ENCODE data around the gene MGAT5. TPM values are rescaled to one million over a fixed set of nuclear protein-coding genes. Genes with fewer than 3 reads are reported as not detected.

The MGAT5 gene
- total and polyA plus RNA-seq, 7 experiments from 2014 or later, result 5.3 to 48.0 (median 40.0) TPM

DNA sequence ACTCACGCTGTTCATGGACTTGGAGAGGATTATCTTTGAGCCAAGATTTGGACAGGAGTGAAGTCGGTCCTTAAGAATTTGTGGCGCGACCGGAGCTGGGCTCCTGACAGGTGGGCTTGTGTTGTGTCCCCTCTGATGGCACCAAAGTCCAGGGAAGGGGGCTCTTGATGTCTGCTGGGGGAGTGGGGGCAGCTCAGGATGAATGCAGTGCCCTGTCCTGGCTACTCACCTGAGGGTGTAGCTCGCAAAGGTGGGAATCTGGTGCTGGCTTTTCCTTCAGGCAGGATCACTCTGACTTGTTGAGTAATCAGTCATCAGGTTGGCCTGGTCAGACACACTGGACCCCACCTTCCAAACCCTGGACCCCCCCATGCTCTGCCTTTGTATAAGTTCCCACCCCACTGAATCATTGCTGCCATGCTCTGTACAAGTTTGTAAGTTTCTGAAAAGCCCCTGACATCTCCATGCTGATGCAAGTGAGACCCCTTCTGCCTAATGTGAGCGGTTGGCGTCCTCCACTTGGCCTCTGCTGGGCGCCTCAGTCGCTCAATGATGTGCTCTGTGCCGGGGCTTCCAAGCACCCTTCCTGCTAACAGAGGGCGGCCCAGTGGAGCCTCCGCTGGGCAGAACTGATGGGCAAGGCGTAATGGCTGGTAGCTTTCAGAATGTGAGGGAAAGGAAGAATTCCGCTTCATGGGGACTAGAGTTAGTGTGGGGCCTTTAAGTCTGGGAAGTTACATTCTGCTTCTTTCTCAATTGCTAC is 196.1 kb downstream of the MGAT5 start:
- Mint-ChIP-seq H3K4me3 (no peak overlapping the region), H3K4me1 (peaks cover 0 to 2% (median 0%) of the 10 kb centered on the region in 7 donors), H3K27me3 (no peaks in the 10 kb centered on the region), H3K9me3 (no peaks in the 10 kb centered on the region), H3K36me3 (peaks cover 0 to 3% (median 0%) of the 10 kb centered on the region in 5 donors), H3K27ac (peak overlapping the region in 2 of 9 donors; percentile 47 to 68)
- no peak overlapping the region for H3K27ac ChIP-seq (ENCODE audit: low read depth, low read length)
- intact Hi-C loops (cut with micrococcal nuclease), result loop anchor here (2.0 to 10.0 kb wide), 3 partner anchors 245 to 563 kb away; no protein-coding TSS in a partner anchor
- DNase-seq (no peak), ATAC-seq (no peak)
- H3K9me3 ChIP-seq (ENCODE audit: control insufficient read depth in 2 of 3, low read length in 3 of 3), result no peaks in the 10 kb centered on the region
- CTCF ChIA-PET, result interaction anchor here (1.2 to 2.2 kb wide), 4 partner anchors 10 to 444 kb away, joined by 3 to 11 read pairs (median 4); no protein-coding TSS in a partner anchor
- POLR2A ChIA-PET, result no interaction called here
- H3K4me1 ChIP-seq (ENCODE audit: control insufficient read depth in 2 of 2, insufficient read depth in 2 of 2, low read length in 2 of 2), result no peaks in the 10 kb centered on the region
- peaks cover 0 to 44% (median 0%) of the 10 kb centered on the region in 3 experiments for H3K36me3 ChIP-seq (ENCODE audit: control insufficient read depth in 2 of 3, insufficient read depth in 3 of 3, low read length in 3 of 3)
- no peak overlapping the region for H3K4me3 ChIP-seq (ENCODE audit: low read length)
- no peaks in the 10 kb centered on the region for H3K27me3 ChIP-seq (ENCODE audit: control insufficient read depth in 2 of 2, insufficient read depth in 2 of 2, low read length in 2 of 2)

- POLR2A ChIA-PET, result no interaction called here
- H3K9me3 ChIP-seq (ENCODE audit: control insufficient read depth in 2 of 3, low read length in 3 of 3), result no peaks in the 10 kb centered on the region
- H3K36me3 ChIP-seq (ENCODE audit: control insufficient read depth in 2 of 3, insufficient read depth in 3 of 3, low read length in 3 of 3), result peaks cover 0 to 44% (median 0%) of the 10 kb centered on the region in 3 experiments
- Mint-ChIP-seq H3K27ac (peak overlapping the region in 4 of 9 donors; percentile 28 to 54 (median 42)), H3K9me3 (no peaks in the 10 kb centered on the region), H3K36me3 (peaks cover 0 to 11% (median 0%) of the 10 kb centered on the region in 5 donors), H3K27me3 (no peaks in the 10 kb centered on the region), H3K4me3 (no peak overlapping the region), H3K4me1 (peaks cover 0 to 2% (median 0%) of the 10 kb centered on the region in 7 donors)
- H3K4me3 ChIP-seq (ENCODE audit: low read length), result no peak overlapping the region
- H3K27ac ChIP-seq (ENCODE audit: low read depth, low read length), result no peak overlapping the region
- CTCF ChIA-PET, result interaction anchor here (1.6 to 2.2 kb wide), 4 partner anchors 9 to 443 kb away, joined by 3 to 11 read pairs (median 6); no protein-coding TSS in a partner anchor
- intact Hi-C loops (cut with micrococcal nuclease), result loop anchor here (1.0 to 10.0 kb wide), 5 partner anchors 244 to 564 kb away; no protein-coding TSS in a partner anchor
- ATAC-seq (no peak), DNase-seq (no peak)
- H3K4me1 ChIP-seq (ENCODE audit: control insufficient read depth in 2 of 2, insufficient read depth in 2 of 2, low read length in 2 of 2), result no peaks in the 10 kb centered on the region
- H3K27me3 ChIP-seq (ENCODE audit: control insufficient read depth in 2 of 2, insufficient read depth in 2 of 2, low read length in 2 of 2), result no peaks in the 10 kb centered on the region
Measured at GRCh38 chr2:134451347-134451630, 197.4 kb downstream of the MGAT5 start.

- no peaks in the 10 kb centered on the region for H3K27me3 Mint-ChIP-seq
- intact Hi-C loops (cut with micrococcal nuclease), result loop anchor here in 1 of 2 donors (10.0 kb wide), 1 partner anchor 243 kb away; no protein-coding TSS in a partner anchor
- Histone ChIP-seq H3K4me3 (ENCODE audit: low read length) (no peak overlapping the region), H3K4me1 (ENCODE audit: control insufficient read depth in 2 of 2, insufficient read depth in 2 of 2, low read length in 2 of 2) (no peaks in the 10 kb centered on the region), H3K27ac (ENCODE audit: low read depth, low read length) (no peak overlapping the region), H3K36me3 (ENCODE audit: control insufficient read depth in 2 of 3, insufficient read depth in 3 of 3, low read length in 3 of 3) (peaks cover 0 to 36% (median 0%) of the 10 kb centered on the region in 3 experiments), H3K27me3 (ENCODE audit: control insufficient read depth in 2 of 2, insufficient read depth in 2 of 2, low read length in 2 of 2) (no peaks in the 10 kb centered on the region), H3K9me3 (ENCODE audit: control insufficient read depth in 2 of 3, low read length in 3 of 3) (no peaks in the 10 kb centered on the region)
- H3K9me3 Mint-ChIP-seq, result no peaks in the 10 kb centered on the region
- H3K36me3 Mint-ChIP-seq, result peaks cover 0 to 11% (median 0%) of the 10 kb centered on the region in 5 donors
- peaks cover 0 to 2% (median 0%) of the 10 kb centered on the region in 7 donors for H3K4me1 Mint-ChIP-seq
- peak overlapping the region in 4 of 9 donors; percentile 8 to 70 (median 32) for H3K27ac Mint-ChIP-seq
- no peak overlapping the region for H3K4me3 Mint-ChIP-seq
- POLR2A ChIA-PET, result interaction anchor here (0.6 kb wide), 1 partner anchor 596 kb away, joined by 3 read pairs; no protein-coding TSS in a partner anchor
- DNase-seq (no peak), ATAC-seq (no peak)
- CTCF ChIA-PET, result interaction anchor here (0.5 to 2.2 kb wide), 4 partner anchors 11 to 1440 kb away, joined by 3 to 11 read pairs (median 6); no protein-coding TSS in a partner anchor
Measured at GRCh38 chr2:134452042-134452733, 198.3 kb downstream of the MGAT5 start.

GRCh38 chr2:134453476-134453875 is 199.6 kb downstream of the MGAT5 start:
- no peak overlapping the region for H3K27ac Mint-ChIP-seq
- H3K4me3 Mint-ChIP-seq, result no peak overlapping the region
- H3K9me3 ChIP-seq (ENCODE audit: control insufficient read depth in 2 of 3, low read length in 3 of 3), result no peaks in the 10 kb centered on the region
- no peak overlapping the region for H3K27ac ChIP-seq (ENCODE audit: low read depth, low read length)
- no peaks in the 10 kb centered on the region for H3K9me3 Mint-ChIP-seq
- H3K36me3 Mint-ChIP-seq, result peaks cover 0 to 8% (median 0%) of the 10 kb centered on the region in 5 donors
- H3K36me3 ChIP-seq (ENCODE audit: control insufficient read depth in 2 of 3, insufficient read depth in 3 of 3, low read length in 3 of 3), result peaks cover 0 to 24% (median 0%) of the 10 kb centered on the region in 3 experiments
- DNase-seq, result no peak
- no peak overlapping the region for H3K4me3 ChIP-seq (ENCODE audit: low read length)
- intact Hi-C loops (cut with micrococcal nuclease), result loop anchor here in 1 of 2 donors (10.0 kb wide), 1 partner anchor 241 kb away; no protein-coding TSS in a partner anchor
- ATAC-seq, result no peak
- POLR2A ChIA-PET, result no interaction called here
- H3K27me3 ChIP-seq (ENCODE audit: control insufficient read depth in 2 of 2, insufficient read depth in 2 of 2, low read length in 2 of 2), result no peaks in the 10 kb centered on the region
- H3K4me1 Mint-ChIP-seq, result peaks cover 0 to 2% (median 0%) of the 10 kb centered on the region in 7 donors
- no peaks in the 10 kb centered on the region for H3K27me3 Mint-ChIP-seq
- CTCF ChIA-PET, result interaction anchor here (0.8 kb wide), 1 partner anchor 17 kb away, joined by 3 read pairs; no protein-coding TSS in a partner anchor
- H3K4me1 ChIP-seq (ENCODE audit: control insufficient read depth in 2 of 2, insufficient read depth in 2 of 2, low read length in 2 of 2), result no peaks in the 10 kb centered on the region

DNA sequence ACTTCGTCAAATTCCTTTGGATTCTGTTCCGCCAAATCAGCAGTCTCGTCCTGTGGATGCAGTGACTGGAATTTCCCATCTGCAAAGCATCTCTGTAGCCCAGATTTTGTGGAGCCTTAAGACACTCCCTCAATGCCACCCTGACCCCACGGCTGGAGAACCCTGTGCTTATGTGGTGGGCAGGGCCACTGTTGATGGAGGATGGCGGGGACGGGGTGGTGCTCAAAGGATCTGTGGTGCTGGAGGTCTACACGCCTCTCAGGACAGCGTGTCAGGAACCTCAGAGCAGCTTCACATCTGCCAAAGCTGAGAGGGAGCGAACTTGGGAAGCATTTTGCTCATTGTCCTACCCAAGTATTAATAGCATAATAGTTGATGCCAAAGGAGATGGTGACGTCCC is 200.1 kb downstream of the MGAT5 start:
- H3K27ac Mint-ChIP-seq, result peak overlapping the region in 1 of 9 donors; percentile 13
- H3K4me1 Mint-ChIP-seq, result peaks cover 0 to 2% (median 0%) of the 10 kb centered on the region in 7 donors
- no peaks in the 10 kb centered on the region for H3K9me3 ChIP-seq (ENCODE audit: control insufficient read depth in 2 of 3, low read length in 3 of 3)
- H3K4me1 ChIP-seq (ENCODE audit: control insufficient read depth in 2 of 2, insufficient read depth in 2 of 2, low read length in 2 of 2), result no peaks in the 10 kb centered on the region
- DNase-seq, result no peak
- peaks cover 0 to 19% (median 0%) of the 10 kb centered on the region in 3 experiments for H3K36me3 ChIP-seq (ENCODE audit: control insufficient read depth in 2 of 3, insufficient read depth in 3 of 3, low read length in 3 of 3)
- H3K27me3 ChIP-seq (ENCODE audit: control insufficient read depth in 2 of 2, insufficient read depth in 2 of 2, low read length in 2 of 2), result no peaks in the 10 kb centered on the region
- intact Hi-C loops (cut with micrococcal nuclease), result loop anchor here in 1 of 2 donors (10.0 kb wide), 1 partner anchor 241 kb away; no protein-coding TSS in a partner anchor
- no peak overlapping the region for H3K4me3 ChIP-seq (ENCODE audit: low read length)
- H3K36me3 Mint-ChIP-seq, result peaks cover 0 to 8% (median 0%) of the 10 kb centered on the region in 5 donors
- ChIA-PET CTCF (no interaction called here), POLR2A (interaction anchor here (0.6 kb wide), 1 partner anchor 230 kb away, joined by 3 read pairs; no protein-coding TSS in a partner anchor)
- no peaks in the 10 kb centered on the region for H3K9me3 Mint-ChIP-seq
- no peak overlapping the region for H3K27ac ChIP-seq (ENCODE audit: low read depth, low read length)
- no peak for ATAC-seq
- no peaks in the 10 kb centered on the region for H3K27me3 Mint-ChIP-seq
- no peak overlapping the region for H3K4me3 Mint-ChIP-seq

DNA sequence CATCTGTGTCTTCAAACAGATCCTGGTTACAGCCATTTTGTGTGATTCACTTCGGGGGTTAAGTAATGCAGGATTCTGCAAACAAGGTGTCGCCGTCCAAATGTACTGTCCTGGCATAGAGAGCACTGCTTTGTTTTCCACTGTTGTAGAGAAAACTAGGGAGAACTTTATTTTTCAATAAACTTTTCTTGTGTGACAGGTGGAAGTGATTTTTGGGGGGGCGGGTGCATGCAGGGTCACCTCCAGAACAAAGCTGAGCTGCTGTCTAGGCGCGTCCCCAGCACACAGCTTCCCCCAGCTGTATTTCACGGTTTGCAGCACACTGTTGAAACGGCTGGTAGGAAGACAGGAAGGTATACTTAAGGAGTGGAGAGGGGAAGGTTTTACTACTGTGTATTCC is 200.6 kb downstream of the MGAT5 start:
- no peak for DNase-seq
- H3K36me3 Mint-ChIP-seq, result peaks cover 0 to 8% (median 0%) of the 10 kb centered on the region in 5 donors
- H3K27me3 Mint-ChIP-seq, result no peaks in the 10 kb centered on the region
- no peaks in the 10 kb centered on the region for H3K9me3 ChIP-seq (ENCODE audit: control insufficient read depth in 2 of 3, low read length in 3 of 3)
- CTCF ChIA-PET, result no interaction called here
- ATAC-seq, result no peak
- H3K27me3 ChIP-seq (ENCODE audit: control insufficient read depth in 2 of 2, insufficient read depth in 2 of 2, low read length in 2 of 2), result no peaks in the 10 kb centered on the region
- H3K4me1 ChIP-seq (ENCODE audit: control insufficient read depth in 2 of 2, insufficient read depth in 2 of 2, low read length in 2 of 2), result no peaks in the 10 kb centered on the region
- H3K27ac Mint-ChIP-seq, result peak overlapping the region in 1 of 9 donors; percentile 13
- H3K4me3 Mint-ChIP-seq, result no peak overlapping the region
- intact Hi-C loops (cut with micrococcal nuclease), result loop anchor here in 1 of 2 donors (10.0 kb wide), 1 partner anchor 240 kb away; no protein-coding TSS in a partner anchor
- H3K27ac ChIP-seq (ENCODE audit: low read depth, low read length), result no peak overlapping the region
- H3K4me1 Mint-ChIP-seq, result peaks cover 0 to 2% (median 0%) of the 10 kb centered on the region in 7 donors
- POLR2A ChIA-PET, result interaction anchor here (0.6 kb wide), 1 partner anchor 230 kb away, joined by 3 read pairs; no protein-coding TSS in a partner anchor
- no peaks in the 10 kb centered on the region for H3K9me3 Mint-ChIP-seq
- H3K36me3 ChIP-seq (ENCODE audit: control insufficient read depth in 2 of 3, insufficient read depth in 3 of 3, low read length in 3 of 3), result peaks cover 0 to 16% (median 0%) of the 10 kb centered on the region in 3 experiments
- H3K4me3 ChIP-seq (ENCODE audit: low read length), result no peak overlapping the region

Data from naive thymus-derived CD4-positive, alpha-beta T cell (primary cell).